GM19351 (cell line): ENCODE measurements around the gene PCDH15.
"Not testable (repeated sequence)": the region's sequence is repeated elsewhere in the genome, so short reads cannot be mapped to it uniquely, and the experiment has no call there.

Source experiments
- ATAC-seq: cut with Tn5 transposase; IDR thresholded peaks from one replicate; pipeline ENCODE4 v1.9.1; 2021; ENCODE audit warnings: mild to moderate bottlenecking, moderate library complexity; ENCODE audit not compliant: unreplicated experiment

The PCDH15 gene

GRCh38 chr10:54576541-54576940 is 224.5 kb downstream of the PCDH15 start:
- no peak for ATAC-seq

GRCh38 chr10:54559498-54559897 is 241.5 kb downstream of the PCDH15 start:
- ATAC-seq = no peak

- no peak for ATAC-seq
Measured at GRCh38 chr10:54554028-54554427, 247.0 kb downstream of the PCDH15 start.

GRCh38 chr10:54550016-54550415 is 251.0 kb downstream of the PCDH15 start:
- ATAC-seq = no peak

- ATAC-seq = no peak
Measured at GRCh38 chr10:54531296-54531695, 269.7 kb downstream of the PCDH15 start.

GRCh38 chr10:54530299-54530698 is 270.7 kb downstream of the PCDH15 start:
- ATAC-seq = no peak

GRCh38 chr10:54525816-54526215 is 275.2 kb downstream of the PCDH15 start:
- ATAC-seq = no peak

- not testable (repeated sequence) for ATAC-seq
Measured at GRCh38 chr10:54515244-54515643, 285.8 kb downstream of the PCDH15 start.

GRCh38 chr10:54503863-54504262 is 297.2 kb downstream of the PCDH15 start:
- no peak for ATAC-seq

- no peak for ATAC-seq
Measured at GRCh38 chr10:54501929-54502328, 299.1 kb downstream of the PCDH15 start.

GRCh38 chr10:54496852-54497251 is 304.2 kb downstream of the PCDH15 start:
- ATAC-seq = no peak

- ATAC-seq = no peak
Measured at GRCh38 chr10:54487743-54488142, 313.3 kb downstream of the PCDH15 start.

GRCh38 chr10:54485971-54486370 is 315.1 kb downstream of the PCDH15 start:
- ATAC-seq = no peak

- no peak for ATAC-seq
Measured at GRCh38 chr10:54484186-54484585, 316.8 kb downstream of the PCDH15 start.

GRCh38 chr10:54478601-54479000 is 322.4 kb downstream of the PCDH15 start:
- ATAC-seq = no peak

- ATAC-seq = no peak
Measured at GRCh38 chr10:54477738-54478137, 323.3 kb downstream of the PCDH15 start.

- no peak for ATAC-seq
Measured at GRCh38 chr10:54470324-54470631, 330.8 kb downstream of the PCDH15 start.

- no peak for ATAC-seq
Measured at GRCh38 chr10:54469587-54470323, 331.3 kb downstream of the PCDH15 start.

GRCh38 chr10:54454271-54454670 is 346.8 kb downstream of the PCDH15 start:
- ATAC-seq = no peak

- no peak for ATAC-seq
Measured at GRCh38 chr10:54449056-54449455, 352.0 kb downstream of the PCDH15 start.

- ATAC-seq = no peak
Measured at GRCh38 chr10:54444170-54444569, 356.9 kb downstream of the PCDH15 start.

- no peak for ATAC-seq
Measured at GRCh38 chr10:54441275-54441674, 359.8 kb downstream of the PCDH15 start.

GRCh38 chr10:54434782-54435181 is 366.2 kb downstream of the PCDH15 start:
- ATAC-seq = peak; percentile 72
